ENCODE results near the gene CAPNS2.
A peak's percentile ranks its signal among the peaks of the same experiment; 100 is the strongest.

Gene CAPNS2

DNA sequence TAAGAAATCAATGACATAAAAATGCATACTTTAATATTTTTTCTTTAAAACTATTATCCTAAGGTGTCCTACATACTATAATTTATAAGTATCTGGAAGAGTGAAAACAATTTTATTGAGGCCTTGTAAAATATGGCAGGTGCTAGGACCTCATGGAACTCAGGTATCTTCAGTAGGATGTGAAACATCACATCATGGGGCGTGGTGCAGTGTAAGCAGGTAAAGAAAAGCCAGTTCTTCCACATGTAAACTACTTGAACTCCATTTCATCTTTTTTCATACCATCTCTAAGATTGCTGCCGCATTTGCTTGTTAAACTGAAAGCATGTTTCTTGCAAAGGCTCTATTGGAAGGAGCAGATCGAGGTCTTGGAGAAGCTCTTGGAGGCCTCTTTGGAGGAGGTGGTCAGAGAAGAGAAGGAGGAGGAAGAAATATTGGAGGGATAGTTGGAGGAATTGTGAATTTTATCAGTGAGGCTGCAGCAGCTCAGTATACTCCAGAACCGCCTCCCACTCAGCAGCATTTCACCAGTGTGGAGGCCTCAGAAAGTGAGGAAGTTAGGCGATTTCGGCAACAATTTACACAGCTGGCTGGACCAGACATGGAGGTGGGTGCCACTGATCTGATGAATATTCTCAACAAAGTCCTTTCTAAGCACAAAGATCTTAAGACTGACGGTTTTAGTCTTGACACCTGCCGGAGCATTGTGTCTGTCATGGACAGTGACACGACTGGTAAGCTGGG is at the start of gene CAPNS2:
CAPNS2 (plus strand) TSS at position 253 of the 744 bp plus-strand sequence; CDS start at position 326, 73 bp downstream.
- DNase-seq (ENCODE audit: low read depth), result no peak

- DNase-seq (ENCODE audit: low read depth), result no peak
These were observed 44.7 kb upstream of the CAPNS2 start for GRCh38 chr16:55521792-55522191.

- DNase-seq (ENCODE audit: low read depth), result peak; percentile 58
These were observed 40.0 kb upstream of the CAPNS2 start for GRCh38 chr16:55526441-55526840.

GRCh38 chr16:55527885-55528284 is 38.6 kb upstream of the CAPNS2 start:
- DNase-seq (ENCODE audit: low read depth), result no peak

- peak; percentile 4 for DNase-seq (ENCODE audit: low read depth)
These were observed 37.5 kb upstream of the CAPNS2 start for GRCh38 chr16:55529018-55529417.

GRCh38 chr16:55530316-55530856 is 36.1 kb upstream of the CAPNS2 start:
- DNase-seq (ENCODE audit: low read depth), result no peak

- DNase-seq (ENCODE audit: low read depth), result no peak
These were observed 34.3 kb upstream of the CAPNS2 start for GRCh38 chr16:55532227-55532626.

DNA sequence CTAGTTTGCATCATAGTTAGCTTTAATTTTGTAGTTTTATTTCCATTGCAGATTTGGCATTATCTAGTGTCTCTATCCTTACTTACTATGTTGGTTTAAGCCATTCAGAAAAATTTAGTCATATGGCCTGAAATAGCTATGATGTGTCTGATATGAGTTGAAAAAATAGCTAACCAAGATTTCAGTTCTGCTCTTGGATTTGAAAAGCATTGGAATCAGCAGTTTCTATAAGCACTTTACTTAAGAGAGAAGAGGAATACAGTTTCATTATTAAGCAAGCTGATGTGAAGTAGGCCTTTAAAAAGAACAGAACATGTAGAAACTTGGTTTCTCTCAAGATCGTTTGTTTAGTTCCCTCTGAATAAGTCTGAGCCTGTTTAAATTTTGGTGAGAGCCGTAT is 31.7 kb upstream of the CAPNS2 start:
- DNase-seq (ENCODE audit: low read depth), result no peak

DNA sequence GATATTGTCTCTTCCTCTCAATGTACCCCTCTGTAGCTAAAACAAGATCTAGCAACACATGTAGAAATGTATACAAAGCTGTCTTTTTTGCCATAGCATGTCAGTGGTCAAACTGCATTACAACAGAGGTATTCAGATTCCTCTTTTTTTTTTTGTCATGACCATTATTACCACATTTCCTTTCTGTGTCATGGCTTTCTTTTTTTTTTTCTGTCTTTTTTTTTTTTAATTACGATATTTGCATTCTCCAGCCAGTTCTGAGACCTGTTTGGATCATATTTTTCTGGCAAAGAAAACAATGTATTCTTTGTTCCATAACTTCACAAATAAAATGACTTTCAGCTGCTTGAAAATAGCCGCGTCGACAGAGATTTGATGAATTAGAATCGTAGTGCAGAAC is 27.4 kb upstream of the CAPNS2 start:
- peak; percentile 32 for DNase-seq (ENCODE audit: low read depth)

GRCh38 chr16:55539488-55539887 is 27.0 kb upstream of the CAPNS2 start:
- no peak for DNase-seq (ENCODE audit: low read depth)

DNA sequence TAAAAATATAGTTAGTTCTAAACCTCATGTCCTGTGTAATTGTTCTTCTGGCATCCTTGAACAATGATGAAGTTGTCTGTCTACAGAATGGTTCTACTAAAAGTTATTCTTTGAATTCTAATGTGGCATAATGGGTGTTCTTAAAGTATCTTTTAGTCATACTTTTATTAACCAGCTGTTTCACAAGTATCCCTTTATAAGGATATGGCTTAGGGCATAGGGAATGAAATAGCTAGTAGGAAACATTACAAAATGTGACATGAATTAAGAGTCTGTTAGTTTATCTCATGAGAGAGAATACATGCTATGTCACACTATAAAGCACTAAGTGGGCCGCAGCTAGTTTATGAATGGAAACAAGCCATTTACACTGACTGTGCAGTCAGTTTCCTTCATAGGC is 26.3 kb upstream of the CAPNS2 start:
- no peak for DNase-seq (ENCODE audit: low read depth)

- peak; percentile 90 for DNase-seq (ENCODE audit: low read depth)
These were observed 23.9 kb upstream of the CAPNS2 start for GRCh38 chr16:55542459-55543082.

DNA sequence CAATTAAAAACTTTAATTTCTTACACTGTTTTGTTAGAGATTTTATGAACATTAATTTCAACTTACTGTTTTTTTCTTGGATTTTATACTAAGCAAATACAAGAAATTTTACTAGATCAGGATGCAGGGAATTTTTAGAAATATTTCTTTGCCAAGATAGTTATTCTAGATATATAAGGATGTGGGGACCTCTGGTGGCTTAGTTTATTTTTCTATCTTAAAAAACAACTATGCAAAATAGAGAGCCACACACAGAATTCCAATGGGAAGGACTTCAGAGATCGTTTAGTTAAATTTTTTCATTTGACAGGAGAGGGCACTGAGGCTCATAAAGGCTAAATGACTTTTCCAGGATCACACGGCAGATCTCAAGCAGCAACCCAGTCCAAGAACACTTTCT is 23.0 kb upstream of the CAPNS2 start:
- DNase-seq (ENCODE audit: low read depth), result peak; percentile 69

DNA sequence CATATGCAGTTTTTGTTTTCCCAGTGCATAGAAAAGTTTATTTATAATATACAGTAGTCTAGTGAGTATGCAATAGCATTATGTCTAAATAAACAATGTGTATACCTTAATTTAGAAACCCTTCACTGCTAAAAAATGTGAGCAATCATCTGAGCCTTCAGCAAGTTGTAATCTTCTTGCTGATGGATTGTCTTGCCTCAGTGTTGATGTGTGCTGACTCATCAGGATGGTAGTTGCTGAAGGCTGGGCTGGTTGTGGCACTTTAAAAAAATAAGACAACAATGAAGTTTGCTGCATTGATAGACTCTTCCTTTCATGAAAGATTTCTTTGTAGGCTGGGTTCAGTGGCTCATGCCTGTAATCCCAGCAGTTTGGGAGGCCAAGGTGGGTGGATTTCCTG is 13.9 kb upstream of the CAPNS2 start:
- DNase-seq (ENCODE audit: low read depth), result peak; percentile 69

DNA sequence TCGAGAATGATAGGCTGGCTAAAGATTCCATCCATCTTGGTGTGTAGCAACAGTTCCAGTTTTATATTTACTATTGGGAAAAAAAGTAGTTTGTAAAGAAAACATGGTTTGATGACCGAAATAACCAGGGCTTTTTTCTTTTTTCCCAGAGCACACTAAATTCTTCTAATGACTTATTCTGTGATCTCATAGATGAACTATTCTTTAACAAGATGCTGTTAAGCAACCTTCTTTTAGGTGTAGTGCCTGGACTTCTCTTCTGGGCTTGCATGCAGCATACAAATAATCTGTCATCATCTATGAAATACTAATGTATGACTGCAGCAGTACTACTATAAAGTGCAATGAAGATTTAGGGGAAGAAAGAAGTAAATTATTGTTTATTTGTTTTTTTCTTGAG is 11.0 kb upstream of the CAPNS2 start:
- DNase-seq (ENCODE audit: low read depth), result no peak

GRCh38 chr16:55557186-55557585 is 9.3 kb upstream of the CAPNS2 start:
- no peak for DNase-seq (ENCODE audit: low read depth)

- DNase-seq (ENCODE audit: low read depth), result no peak
These were observed 7.3 kb upstream of the CAPNS2 start for GRCh38 chr16:55559233-55559632.

GRCh38 chr16:55559933-55560516 is 6.5 kb upstream of the CAPNS2 start:
- DNase-seq (ENCODE audit: low read depth), result no peak

GRCh38 chr16:55561319-55561848 is 5.1 kb upstream of the CAPNS2 start:
- DNase-seq (ENCODE audit: low read depth), result no peak

- DNase-seq (ENCODE audit: low read depth), result no peak
These were observed 3.5 kb upstream of the CAPNS2 start for GRCh38 chr16:55562936-55563335.

GRCh38 chr16:55563797-55564196 is 2.7 kb upstream of the CAPNS2 start:
- peak; percentile 24 for DNase-seq (ENCODE audit: low read depth)

DNA sequence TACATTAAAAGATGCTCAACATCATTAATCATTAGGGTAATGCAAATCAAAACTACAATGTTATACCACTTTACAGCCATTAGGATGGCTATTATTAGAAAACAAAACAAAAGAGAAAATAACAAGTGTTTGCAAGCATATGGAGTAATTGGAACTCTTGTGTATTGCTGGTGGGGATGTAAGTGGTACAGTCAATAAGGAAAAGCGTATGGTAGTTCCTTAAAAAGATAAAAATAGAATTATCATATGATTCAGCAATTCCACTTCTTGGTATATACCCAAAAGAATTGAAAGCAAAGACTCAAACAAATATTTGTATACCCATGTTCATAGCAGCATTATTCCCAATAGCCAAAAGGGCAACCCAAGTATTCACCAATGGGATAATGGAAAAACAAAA is 1.4 kb upstream of the CAPNS2 start:
- no peak for DNase-seq (ENCODE audit: low read depth)

- no peak for DNase-seq (ENCODE audit: low read depth)
These were observed 898 bp downstream of the CAPNS2 start for GRCh38 chr16:55567382-55567781.

Data from ELR (cell line).